SKM-1 treated with dmso at 0.1 percent for 144 hours (cell line): ENCODE data around the gene CRK.

Source experiments
- DNase-seq: peaks from one replicate; lab custom pipeline; 2025; ENCODE audit not compliant: unreplicated experiment; lab: John Stamatoyannopoulos, UW

CRK gene

DNA sequence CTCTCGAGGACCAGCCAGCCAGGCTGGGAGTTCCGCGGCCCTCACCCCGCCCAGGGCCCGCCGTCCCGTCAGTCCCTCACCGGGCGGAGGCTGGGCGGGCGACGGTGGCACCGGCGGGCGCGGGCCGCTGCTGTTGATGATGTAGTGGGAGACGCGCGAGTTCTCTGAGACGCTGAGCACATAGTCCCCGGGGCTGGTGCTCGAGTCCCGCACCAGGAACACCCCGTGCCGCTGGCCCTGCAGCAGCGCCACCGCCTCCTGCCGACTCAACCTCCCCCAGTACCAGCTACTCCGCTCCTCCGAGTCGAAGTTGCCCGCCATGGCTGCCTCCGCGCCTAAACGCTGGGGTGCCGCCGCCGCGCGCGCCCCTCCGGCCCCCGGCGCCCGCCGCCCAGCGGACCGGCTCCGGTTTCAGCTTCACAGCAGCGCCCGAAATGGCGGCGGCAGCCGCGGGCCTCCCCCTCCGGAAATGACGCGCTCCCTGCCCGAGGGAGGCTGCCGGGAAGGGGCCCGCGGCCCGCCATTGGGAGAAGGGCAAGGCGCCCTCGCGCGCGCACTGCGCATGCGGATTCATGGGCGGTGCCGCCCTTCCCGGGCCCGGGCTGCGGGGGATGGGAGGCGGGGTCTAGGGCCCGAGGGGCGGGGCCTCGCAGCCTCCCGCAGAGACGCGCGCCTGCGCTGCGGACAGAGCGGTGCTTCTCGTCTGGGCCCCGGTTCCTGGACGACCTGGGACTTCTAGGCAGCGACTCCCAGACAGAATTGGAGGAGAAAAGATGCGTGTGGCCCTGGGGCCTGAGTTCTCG is at the start of gene CRK:
Gene CRK, minus strand, starts transcription at position 436 of the 803 bp plus-strand sequence. Its CDS starts 115 bp downstream, at position 321.
- DNase-seq: peak; percentile 78

- no peak for DNase-seq
These were observed 49.6 kb upstream of the CRK start for GRCh38 chr17:1505586-1505985.

GRCh38 chr17:1504866-1505265 is 48.8 kb upstream of the CRK start:
- DNase-seq: no peak

- DNase-seq: no peak
These were observed 47.7 kb upstream of the CRK start for GRCh38 chr17:1503699-1504098.

GRCh38 chr17:1498869-1499268 is 42.8 kb upstream of the CRK start:
- peak; percentile 9 for DNase-seq

GRCh38 chr17:1498233-1498632 is 42.2 kb upstream of the CRK start:
- DNase-seq: no peak

GRCh38 chr17:1497831-1498230 is 41.8 kb upstream of the CRK start:
- no peak for DNase-seq

GRCh38 chr17:1496869-1497268 is 40.8 kb upstream of the CRK start:
- no peak for DNase-seq

DNA sequence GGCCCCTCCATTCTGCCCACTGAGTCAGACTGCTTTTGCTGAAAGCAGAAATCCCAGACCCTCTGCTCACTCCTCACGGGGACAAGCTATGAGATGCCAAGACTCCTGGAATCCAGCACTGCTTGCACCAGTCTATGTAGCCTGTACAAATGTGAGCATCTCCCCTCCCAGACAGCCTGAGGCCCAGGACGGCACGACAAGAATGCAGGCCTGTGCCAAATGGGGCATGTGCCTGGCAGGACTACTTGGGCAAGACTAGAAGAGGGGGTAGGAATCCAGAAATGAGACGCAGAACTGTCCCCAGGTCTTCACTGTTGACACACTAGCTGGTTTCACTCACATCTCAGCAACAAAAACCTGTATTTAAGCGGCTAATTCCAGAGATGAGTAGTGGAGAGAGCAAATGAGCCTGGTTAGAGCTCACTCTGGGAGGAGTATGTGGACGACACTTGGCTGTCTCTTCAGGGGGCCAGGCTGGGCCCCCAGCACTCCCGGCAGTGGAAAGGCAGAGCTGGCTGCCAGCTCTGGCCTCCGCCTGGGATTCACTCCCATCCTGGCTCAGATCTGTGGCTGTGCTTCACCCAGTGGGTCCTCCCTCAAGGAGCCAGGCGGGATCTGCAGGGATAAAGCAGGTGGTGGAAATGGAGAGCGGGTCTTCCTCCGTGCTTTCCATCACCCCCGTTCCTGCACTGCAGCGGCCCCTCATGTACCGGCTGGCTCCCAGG is 39.4 kb upstream of the CRK start:
- no peak for DNase-seq

- DNase-seq: no peak
These were observed 38.8 kb upstream of the CRK start for GRCh38 chr17:1494736-1495253.

GRCh38 chr17:1494203-1494602 is 38.2 kb upstream of the CRK start:
- DNase-seq: no peak

GRCh38 chr17:1493291-1493980 is 37.4 kb upstream of the CRK start:
- DNase-seq: no peak

DNA sequence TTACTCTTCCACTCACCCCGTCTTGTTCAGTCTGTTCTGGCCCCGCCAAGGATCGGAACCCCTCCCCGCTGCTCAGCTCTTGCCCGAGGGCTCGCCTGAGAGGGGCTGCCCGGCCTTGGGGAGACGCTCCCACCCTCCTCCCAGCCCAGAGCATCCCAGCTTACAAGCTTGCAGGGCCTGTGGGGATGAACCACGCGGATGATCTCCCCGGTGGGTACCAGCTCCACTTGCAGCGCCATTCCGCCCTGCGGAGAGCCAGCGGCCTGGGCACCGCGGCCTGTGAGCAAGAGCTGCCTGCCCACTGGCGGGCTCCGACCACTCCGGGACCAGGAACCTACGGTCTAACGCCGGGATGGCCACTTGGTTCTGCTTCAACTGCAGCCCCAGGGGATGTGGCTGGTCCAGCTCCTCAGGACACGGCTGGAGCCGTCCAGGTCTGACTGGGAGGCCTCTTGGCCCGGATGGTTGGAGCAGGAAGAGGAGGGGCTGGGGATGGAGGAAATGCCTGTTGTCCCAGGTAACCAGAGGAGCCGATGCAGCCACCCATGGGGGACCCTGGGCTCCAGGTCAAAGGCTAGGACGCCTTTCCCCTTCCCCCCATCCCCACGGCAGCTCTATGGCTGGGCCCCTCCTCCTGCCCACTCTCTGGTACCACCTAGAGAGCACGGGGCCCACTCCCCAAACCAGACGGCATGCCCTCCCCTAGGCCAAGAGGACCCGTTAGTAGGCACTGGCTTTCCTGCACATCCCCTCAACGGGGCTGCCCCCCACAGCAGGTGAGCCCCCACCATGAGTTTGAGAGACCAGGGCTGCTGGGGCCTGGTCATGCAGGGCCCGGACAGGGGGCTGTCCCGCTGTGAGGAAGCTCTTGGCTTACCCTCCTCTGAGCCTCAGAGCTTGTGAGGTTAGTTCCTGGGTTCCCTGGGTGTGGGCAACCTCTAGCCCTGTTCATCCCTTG is 36.5 kb upstream of the CRK start, which contains the start of gene MYO1C:
Gene MYO1C, minus strand, starts transcription at position 438 of the 958 bp plus-strand sequence. Its CDS starts 199 bp downstream, at position 239.
- no peak for DNase-seq

DNA sequence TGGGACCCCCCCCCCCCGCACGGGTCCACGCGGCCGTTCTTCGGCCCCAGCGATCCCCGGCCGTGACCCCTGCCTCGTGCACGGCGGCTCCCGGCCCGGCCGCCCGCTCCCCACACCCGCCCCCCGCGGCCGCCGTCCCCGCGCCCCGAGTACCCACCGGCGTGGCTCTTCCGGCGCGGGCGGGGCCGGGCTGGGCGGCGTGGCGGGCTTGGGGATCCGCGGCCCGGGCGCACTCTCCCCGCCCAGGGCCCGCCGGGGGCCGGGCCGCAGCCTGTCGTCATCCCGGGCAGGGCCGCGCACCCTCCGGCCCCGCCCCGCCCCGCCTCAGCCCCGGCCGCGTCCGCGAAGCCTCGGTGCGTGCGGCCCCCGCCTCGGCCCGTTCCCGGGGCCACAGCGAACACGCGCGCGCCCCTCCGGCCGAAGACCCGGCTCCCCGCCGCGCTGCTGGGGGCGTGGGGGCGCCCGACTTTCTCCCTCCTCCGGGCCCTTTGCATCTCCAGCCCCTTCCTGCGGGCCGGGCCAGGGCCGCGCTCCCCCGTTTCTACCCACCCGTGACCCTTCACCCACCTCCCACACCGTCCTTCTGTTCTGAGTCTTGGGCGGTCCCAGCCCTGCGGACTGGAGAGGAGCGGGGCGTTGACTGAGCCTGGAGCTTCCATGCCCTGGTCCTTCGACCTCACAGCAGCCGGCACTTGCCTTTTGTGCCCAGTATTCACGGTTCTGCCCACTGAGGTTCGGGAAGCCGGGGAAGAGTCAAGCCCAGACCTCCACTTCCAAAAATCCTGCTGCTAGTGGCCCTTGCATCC is 35.6 kb upstream of the CRK start:
- DNase-seq: no peak

DNA sequence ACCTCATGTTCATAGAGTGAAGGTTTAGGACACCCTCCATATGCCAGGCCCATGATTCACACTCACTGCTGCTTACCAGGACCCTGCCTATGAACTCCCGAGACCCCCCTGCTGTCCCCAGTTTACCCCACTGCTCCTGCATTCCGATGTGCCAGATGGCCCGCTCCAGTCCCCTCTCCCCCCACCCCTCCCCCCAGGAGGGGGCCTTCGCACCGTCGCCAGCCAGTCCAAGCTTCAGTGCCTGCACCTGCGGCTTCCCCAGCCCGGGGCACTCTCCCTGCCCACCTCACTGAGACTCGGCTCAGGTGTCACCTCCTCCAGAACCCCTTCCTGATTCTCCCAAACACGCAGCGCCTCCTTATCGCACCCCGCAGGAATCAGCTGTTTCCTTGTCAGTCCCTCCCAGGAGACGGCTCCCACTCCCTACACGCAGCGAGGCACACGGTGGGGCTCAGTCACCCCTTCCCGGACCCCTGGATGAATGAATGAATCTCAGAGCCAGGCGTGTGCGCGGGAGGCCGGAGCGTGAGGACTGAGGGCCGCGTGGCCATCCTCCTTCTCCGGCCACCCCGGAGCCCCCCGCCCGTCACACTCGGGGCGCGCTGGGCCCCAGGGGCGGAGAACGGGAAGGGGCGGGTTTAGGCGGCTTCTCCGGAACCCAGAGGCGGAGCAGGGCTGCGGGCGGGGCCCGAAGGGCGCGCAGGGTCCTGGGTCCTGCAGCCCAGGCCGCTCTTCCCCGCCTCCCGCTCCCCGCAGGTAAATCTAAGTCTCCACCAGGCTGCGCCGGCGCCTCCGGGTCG is 34.8 kb upstream of the CRK start:
- peak; percentile 11 for DNase-seq

DNA sequence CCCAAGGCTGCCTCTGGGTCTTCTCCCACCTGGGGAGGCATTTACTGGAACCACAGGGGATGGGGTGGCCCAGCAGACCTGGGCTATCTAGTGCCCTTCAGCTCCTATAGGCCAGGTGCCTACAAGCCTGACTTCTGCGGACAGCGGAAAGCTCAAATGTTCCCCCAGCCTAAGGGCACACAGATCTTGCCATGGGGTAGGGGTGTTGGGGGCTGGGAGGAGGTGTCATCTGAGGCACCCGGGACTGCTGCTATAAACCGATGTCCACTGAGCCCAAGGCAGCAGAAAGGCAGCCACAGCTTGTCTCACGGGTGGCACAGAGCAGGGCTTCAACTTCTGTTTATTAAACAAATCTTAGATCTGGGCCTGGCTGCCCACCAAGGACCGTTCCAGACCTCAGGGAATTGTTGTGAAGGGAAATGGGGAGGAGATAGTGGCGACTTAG is 32.8 kb upstream of the CRK start:
- DNase-seq: no peak

- no peak for DNase-seq
These were observed 32.1 kb upstream of the CRK start for GRCh38 chr17:1487939-1488825.
